ENCODE measurements around the gene SLC22A25. TPM values are rescaled to one million over a fixed set of nuclear protein-coding genes. Genes with fewer than 3 reads are reported as not detected.

Gene SLC22A25
- total RNA-seq, 1 experiment from 2014 or later = not detected

- intact Hi-C loops (cut with micrococcal nuclease) = loop anchor here (1.0 to 10.0 kb wide), 5 partner anchors 85 to 422 kb away; no protein-coding TSS in a partner anchor
- Histone ChIP-seq H3K27ac (ENCODE audit: low read depth, low read length) (no peak overlapping the region), H4K20me1 (ENCODE audit: insufficient read depth) (no peaks in the 10 kb centered on the region), H3K9me2 (ENCODE audit: insufficient read depth) (no peaks in the 10 kb centered on the region), H3K9me3 (ENCODE audit: control insufficient read depth in 1 of 2, insufficient read depth in 1 of 2, low read depth in 1 of 2, low read length in 2 of 2) (no peaks in the 10 kb centered on the region), H3K9ac (ENCODE audit: low read length) (no peak overlapping the region), H2AFZ (ENCODE audit: low read depth, low read length, poor library complexity, severe bottlenecking) (no peak overlapping the region), H3K27me3 (ENCODE audit: insufficient read depth, low read length) (peaks cover 26% of the 10 kb centered on the region), H3K4me1 (ENCODE audit: control insufficient read depth in 1 of 2, insufficient read depth in 2 of 2, low read length in 2 of 2) (no peaks in the 10 kb centered on the region), H3K79me2 (ENCODE audit: insufficient read depth, low read length) (no peaks in the 10 kb centered on the region), H3K4me3 (replicated peaks in 1 of 2; ENCODE audit: low read depth in 1 of 2, low read length in 2 of 2) (no peak overlapping the region), H3K4me2 (ENCODE audit: low read length) (no peak overlapping the region), H3K36me3 (ENCODE audit: control insufficient read depth in 1 of 2, insufficient read depth in 2 of 2, low read length in 2 of 2) (no peaks in the 10 kb centered on the region)
- ChIA-PET CTCF (interaction anchor here (0.6 to 1.9 kb wide), 4 partner anchors 177 to 307 kb away, joined by 4 to 12 read pairs (median 5); no protein-coding TSS in a partner anchor), RAD21 (ENCODE audit: low non-redundant PET in 1 of 2, low total read pairs in 2 of 2, uncharacterized antibody in 2 of 2, unreplicated experiment in 2 of 2) (interaction anchor here in 1 of 2 experiments (0.7 kb wide), 1 partner anchor 304 kb away, joined by 4 read pairs; no protein-coding TSS in a partner anchor), POLR2A (no interaction called here)
- no TSS peak for BruUV-seq (replicated peaks)
- TF ChIP-seq, protein P1, sequence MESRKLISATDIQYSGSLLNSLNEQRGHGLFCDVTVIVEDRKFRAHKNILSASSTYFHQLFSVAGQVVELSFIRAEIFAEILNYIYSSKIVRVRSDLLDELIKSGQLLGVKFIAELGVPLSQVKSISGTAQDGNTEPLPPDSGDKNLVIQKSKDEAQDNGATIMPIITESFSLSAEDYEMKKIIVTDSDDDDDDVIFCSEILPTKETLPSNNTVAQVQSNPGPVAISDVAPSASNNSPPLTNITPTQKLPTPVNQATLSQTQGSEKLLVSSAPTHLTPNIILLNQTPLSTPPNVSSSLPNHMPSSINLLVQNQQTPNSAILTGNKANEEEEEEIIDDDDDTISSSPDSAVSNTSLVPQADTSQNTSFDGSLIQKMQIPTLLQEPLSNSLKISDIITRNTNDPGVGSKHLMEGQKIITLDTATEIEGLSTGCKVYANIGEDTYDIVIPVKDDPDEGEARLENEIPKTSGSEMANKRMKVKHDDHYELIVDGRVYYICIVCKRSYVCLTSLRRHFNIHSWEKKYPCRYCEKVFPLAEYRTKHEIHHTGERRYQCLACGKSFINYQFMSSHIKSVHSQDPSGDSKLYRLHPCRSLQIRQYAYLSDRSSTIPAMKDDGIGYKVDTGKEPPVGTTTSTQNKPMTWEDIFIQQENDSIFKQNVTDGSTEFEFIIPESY (IDR thresholded peaks at IDR 0.05; ENCODE audit: extremely low read depth, insufficient replicate concordance, low read length) = no peak
- TF ChIP-seq MAX (IDR thresholded peaks at IDR 0.05) = no peak
- peak; percentile 65 for TF ChIP-seq RAD21 (IDR thresholded peaks at IDR 0.05; ENCODE audit: low read depth)
- TF ChIP-seq CTCF (IDR thresholded peaks at IDR 0.05 in 2 of 3, conservative IDR thresholded peaks at IDR 0.05 in 1 of 3; ENCODE audit: borderline replicate concordance in 1 of 3, insufficient read depth in 1 of 3, low read depth in 2 of 3, low read length in 2 of 3) = peak; percentile 38 to 56 (median 55); a peak in 4 of 6 replicates
- TF ChIP-seq ATF3 (IDR thresholded peaks at IDR 0.05) = no peak
- TF ChIP-seq SIN3A (IDR thresholded peaks at IDR 0.05; ENCODE audit: low read depth) = no peak
- no peak for TF ChIP-seq YY1 (IDR thresholded peaks at IDR 0.05; ENCODE audit: extremely low read depth, insufficient replicate concordance, low read depth, low read length)
- no peak for TF ChIP-seq EZH2phosphoT487 (IDR thresholded peaks at IDR 0.05; ENCODE audit: borderline replicate concordance)
- DNase-seq (ENCODE audit: low read depth, low spot score) = peak; percentile 10
- peak; percentile 81 for ATAC-seq
Measured at GRCh38 chr11:63212742-63213141, 30.7 kb downstream of the SLC22A25 start.

Data from HCT116 (cell line).